WI38 (cell line): ENCODE measurements around the gene SLAMF7.
"Not testable (repeated sequence)": the region's sequence is repeated elsewhere in the genome, so short reads cannot be mapped to it uniquely, and the experiment has no call there.

Experiments used
- H3K4me3 ChIP-seq: 2 replicates; pipeline ENCODE4 v1.5.1; 2011; ENCODE audit warnings: low read depth, mild to moderate bottlenecking, control low read depth, low read length
- TF ChIP-seq, protein P1 (sequence below): IDR thresholded peaks from 2 replicates; pipeline ENCODE4 v1.5.1; 2012; ENCODE audit warnings: low read depth, mild to moderate bottlenecking, control low read depth, low read length

Gene SLAMF7, protein sequence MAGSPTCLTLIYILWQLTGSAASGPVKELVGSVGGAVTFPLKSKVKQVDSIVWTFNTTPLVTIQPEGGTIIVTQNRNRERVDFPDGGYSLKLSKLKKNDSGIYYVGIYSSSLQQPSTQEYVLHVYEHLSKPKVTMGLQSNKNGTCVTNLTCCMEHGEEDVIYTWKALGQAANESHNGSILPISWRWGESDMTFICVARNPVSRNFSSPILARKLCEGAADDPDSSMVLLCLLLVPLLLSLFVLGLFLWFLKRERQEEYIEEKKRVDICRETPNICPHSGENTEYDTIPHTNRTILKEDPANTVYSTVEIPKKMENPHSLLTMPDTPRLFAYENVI

DNA sequence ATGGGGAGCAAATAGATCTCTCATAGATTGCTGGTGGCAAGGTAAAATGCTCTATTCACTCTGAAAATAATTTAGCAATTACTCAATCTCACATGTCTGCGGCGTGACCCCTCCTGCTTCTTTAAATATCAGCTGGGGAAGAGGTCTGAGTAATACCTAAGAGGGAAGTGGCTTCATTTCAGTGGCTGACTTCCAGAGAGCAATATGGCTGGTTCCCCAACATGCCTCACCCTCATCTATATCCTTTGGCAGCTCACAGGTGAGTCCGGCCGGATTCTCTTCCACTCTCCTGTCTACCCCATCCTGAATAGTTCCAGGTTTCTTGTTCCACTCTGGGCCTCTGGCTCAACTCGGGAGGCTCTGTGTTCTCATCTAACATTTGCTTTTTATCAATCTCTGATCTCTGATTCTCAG, at the start of gene SLAMF7:
SLAMF7 (plus strand) TSS at position 150 of the 414 bp plus-strand sequence; CDS start at position 205, 55 bp downstream.
- H3K4me3 ChIP-seq = no peak within 1 kb of the TSS
- TF ChIP-seq, protein P1, sequence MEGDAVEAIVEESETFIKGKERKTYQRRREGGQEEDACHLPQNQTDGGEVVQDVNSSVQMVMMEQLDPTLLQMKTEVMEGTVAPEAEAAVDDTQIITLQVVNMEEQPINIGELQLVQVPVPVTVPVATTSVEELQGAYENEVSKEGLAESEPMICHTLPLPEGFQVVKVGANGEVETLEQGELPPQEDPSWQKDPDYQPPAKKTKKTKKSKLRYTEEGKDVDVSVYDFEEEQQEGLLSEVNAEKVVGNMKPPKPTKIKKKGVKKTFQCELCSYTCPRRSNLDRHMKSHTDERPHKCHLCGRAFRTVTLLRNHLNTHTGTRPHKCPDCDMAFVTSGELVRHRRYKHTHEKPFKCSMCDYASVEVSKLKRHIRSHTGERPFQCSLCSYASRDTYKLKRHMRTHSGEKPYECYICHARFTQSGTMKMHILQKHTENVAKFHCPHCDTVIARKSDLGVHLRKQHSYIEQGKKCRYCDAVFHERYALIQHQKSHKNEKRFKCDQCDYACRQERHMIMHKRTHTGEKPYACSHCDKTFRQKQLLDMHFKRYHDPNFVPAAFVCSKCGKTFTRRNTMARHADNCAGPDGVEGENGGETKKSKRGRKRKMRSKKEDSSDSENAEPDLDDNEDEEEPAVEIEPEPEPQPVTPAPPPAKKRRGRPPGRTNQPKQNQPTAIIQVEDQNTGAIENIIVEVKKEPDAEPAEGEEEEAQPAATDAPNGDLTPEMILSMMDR = no peak

DNA sequence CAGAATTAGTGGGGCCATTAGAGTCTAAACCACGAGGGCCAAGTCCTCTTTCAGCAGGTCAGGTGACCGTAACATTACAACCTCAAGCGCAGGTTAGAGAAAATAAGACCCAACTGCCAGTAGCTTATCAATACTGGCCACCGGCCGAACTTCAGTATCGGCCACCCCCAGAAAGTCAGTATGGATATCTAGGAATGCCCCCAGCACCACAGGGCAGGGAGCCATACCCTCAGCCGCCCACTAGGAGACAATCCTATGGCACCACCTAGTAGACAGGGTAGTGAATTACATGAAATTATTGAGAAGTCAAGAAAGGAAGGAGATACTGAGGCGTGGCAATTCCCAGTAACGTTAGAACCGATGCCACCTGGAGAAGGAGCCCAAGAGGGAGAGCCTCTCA, 46.7 kb upstream of the SLAMF7 start:
- not testable (repeated sequence) for H3K4me3 ChIP-seq

- H3K4me3 ChIP-seq = no peak overlapping the region
- TF ChIP-seq, protein P1 = no peak
Measured at GRCh38 chr1:160702100-160702499, 36.9 kb upstream of the SLAMF7 start.

DNA sequence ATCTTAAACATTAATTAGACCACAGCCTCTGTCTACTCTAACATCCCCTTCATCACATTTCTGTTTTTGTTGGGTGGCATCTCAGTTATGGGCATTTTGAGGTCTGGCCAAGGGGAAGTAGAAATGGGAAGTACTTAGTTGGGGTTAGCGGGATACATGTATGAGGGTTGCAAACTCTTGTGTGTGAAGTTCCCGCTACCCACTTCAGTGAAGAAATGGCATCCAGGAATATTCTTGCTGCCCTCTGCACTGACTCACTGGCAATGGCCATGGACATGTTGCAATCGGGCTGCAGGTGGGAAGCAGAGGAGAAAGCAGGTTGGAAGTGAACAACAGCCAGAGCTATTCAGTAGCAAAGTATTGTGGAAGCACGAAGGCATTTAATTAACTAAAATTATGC, 34.8 kb upstream of the SLAMF7 start:
- TF ChIP-seq, protein P1 = no peak
- no peak overlapping the region for H3K4me3 ChIP-seq

GRCh38 chr1:160705212-160705621, 33.8 kb upstream of the SLAMF7 start:
- not testable (repeated sequence) for H3K4me3 ChIP-seq

DNA sequence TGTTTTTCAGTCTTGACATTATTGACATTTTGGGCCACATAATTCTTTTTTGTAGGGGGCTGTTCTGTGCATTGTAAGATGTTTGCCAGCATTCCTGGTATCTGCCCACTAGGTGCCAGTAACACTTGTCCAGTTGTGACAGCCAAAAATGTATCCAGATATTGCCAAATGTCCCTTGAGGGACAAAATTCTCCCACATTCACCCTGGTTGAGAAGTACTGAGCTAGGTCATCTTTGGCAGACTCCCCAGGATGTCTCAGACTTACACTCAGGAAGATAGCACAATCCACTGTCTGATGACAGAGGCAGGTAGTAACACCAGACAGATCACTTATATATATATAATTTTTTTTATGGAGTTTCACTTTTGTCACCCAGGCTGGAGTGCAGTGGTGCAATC, 33.3 kb upstream of the SLAMF7 start:
- TF ChIP-seq, protein P1 = no peak

GRCh38 chr1:160706526-160707235, 32.4 kb upstream of the SLAMF7 start:
- no peak overlapping the region for H3K4me3 ChIP-seq
- TF ChIP-seq, protein P1 = no peak

More for the DNA sequence above, 33.3 kb upstream of the SLAMF7 start:
- no peak overlapping the region for H3K4me3 ChIP-seq

- TF ChIP-seq, protein P1 = no peak
Measured at GRCh38 chr1:160707236-160708064, 31.6 kb upstream of the SLAMF7 start.

More at GRCh38 chr1:160707236-160708064, 31.6 kb upstream of the SLAMF7 start:
- no peak overlapping the region for H3K4me3 ChIP-seq
